Measurements from ENCODE around the gene DRC7.
"Not testable (repeated sequence)": the region's sequence is repeated elsewhere in the genome, so short reads cannot be mapped to it uniquely, and the experiment has no call there.

DRC7 gene

DNA sequence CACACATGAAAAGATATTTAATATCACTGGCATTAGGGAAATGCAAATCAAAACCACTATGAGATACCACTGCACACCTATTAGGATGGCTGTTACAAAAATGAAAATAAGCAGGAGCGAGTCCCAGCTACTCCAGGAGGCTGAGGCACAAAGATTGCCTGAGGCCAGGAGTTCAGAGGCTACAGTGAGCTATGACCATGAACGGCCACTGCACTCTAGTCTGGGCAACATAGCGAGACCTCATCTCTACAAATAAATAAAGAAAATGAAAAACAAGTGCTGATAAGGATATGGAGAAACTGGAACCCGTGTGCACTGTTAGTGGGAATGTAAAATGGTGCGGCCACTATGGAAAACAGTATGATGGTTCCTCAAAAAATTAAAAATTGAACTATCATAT lies 84.1 kb downstream of the DRC7 start:
- Histone ChIP-seq H3K9me3 (ENCODE audit: severe bottlenecking) (no peaks in the 10 kb centered on the region), H3K36me3 (no peaks in the 10 kb centered on the region), H3K27ac (no peak overlapping the region), H3K4me3 (ENCODE audit: low read depth, low read length) (no peak overlapping the region), H3K27me3 (ENCODE audit: insufficient read depth, low read depth, severe bottlenecking) (no peaks in the 10 kb centered on the region)
- TF ChIP-seq, protein P1, sequence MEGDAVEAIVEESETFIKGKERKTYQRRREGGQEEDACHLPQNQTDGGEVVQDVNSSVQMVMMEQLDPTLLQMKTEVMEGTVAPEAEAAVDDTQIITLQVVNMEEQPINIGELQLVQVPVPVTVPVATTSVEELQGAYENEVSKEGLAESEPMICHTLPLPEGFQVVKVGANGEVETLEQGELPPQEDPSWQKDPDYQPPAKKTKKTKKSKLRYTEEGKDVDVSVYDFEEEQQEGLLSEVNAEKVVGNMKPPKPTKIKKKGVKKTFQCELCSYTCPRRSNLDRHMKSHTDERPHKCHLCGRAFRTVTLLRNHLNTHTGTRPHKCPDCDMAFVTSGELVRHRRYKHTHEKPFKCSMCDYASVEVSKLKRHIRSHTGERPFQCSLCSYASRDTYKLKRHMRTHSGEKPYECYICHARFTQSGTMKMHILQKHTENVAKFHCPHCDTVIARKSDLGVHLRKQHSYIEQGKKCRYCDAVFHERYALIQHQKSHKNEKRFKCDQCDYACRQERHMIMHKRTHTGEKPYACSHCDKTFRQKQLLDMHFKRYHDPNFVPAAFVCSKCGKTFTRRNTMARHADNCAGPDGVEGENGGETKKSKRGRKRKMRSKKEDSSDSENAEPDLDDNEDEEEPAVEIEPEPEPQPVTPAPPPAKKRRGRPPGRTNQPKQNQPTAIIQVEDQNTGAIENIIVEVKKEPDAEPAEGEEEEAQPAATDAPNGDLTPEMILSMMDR (IDR thresholded peaks at IDR 0.05; ENCODE audit: low read depth, low read length), result no peak
- no peak for DNase-seq

- not testable (repeated sequence) for H3K27me3 ChIP-seq (ENCODE audit: insufficient read depth, low read depth, severe bottlenecking); H3K36me3 ChIP-seq; H3K27ac ChIP-seq
Observed at GRCh38 chr16:57779836-57780235, 85.2 kb downstream of the DRC7 start.

DNA sequence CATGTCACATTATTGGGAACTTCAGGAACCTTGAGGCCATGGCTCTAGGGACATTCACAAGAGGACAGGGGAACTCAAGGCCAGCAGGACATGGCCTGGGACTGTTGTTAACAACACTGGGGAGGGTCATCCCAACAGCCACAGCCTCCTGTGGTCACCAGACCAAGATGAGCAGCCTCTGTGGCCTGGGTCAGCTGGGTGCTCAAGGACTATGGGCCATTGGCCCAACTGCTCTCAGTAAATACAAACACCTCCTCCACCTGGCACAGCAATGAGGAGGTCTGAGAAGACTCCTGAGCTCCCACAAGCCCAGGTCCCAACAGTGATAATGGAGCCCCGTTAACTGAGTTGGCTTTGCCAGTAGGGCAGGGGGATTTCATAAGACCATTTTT lies 86.7 kb downstream of the DRC7 start:
- H3K9me3 ChIP-seq (ENCODE audit: severe bottlenecking), result no peaks in the 10 kb centered on the region
- no peaks in the 10 kb centered on the region for H3K36me3 ChIP-seq
- H3K27ac ChIP-seq, result no peak overlapping the region
- no peaks in the 10 kb centered on the region for H3K27me3 ChIP-seq (ENCODE audit: insufficient read depth, low read depth, severe bottlenecking)
- H3K4me3 ChIP-seq (ENCODE audit: low read depth, low read length), result no peak overlapping the region
- no peak for DNase-seq
- TF ChIP-seq, protein P1 (IDR thresholded peaks at IDR 0.05; ENCODE audit: low read depth, low read length), result no peak

More at GRCh38 chr16:57779836-57780235, 85.2 kb downstream of the DRC7 start:
- not testable (repeated sequence) for H3K9me3 ChIP-seq (ENCODE audit: severe bottlenecking); DNase-seq; H3K4me3 ChIP-seq (ENCODE audit: low read depth, low read length)

All from WERI-Rb-1 (cell line).